Suprapubic skin (tissue), 4 donors: ENCODE results near the gene STK32B.

Experiments used
- CTCF ChIP-seq, 2 donors: fragments of 200-600 bp in 1 of 2; fragments of 450-650 bp in 1 of 2; sonication (generic) in 1 of 2; IDR thresholded peaks; one replicate each; pipeline ENCODE4 v1.5.1; 2016 to 2019; ENCODE audit warnings: antibody characterized with exemption in 2 of 2, mild to moderate bottlenecking in 1 of 2, moderate library complexity in 1 of 2
- EP300 ChIP-seq: sonication (generic); formaldehyde crosslinking; IDR thresholded peaks from one replicate; pipeline ENCODE4 v1.6.1; 2017; ENCODE audit warnings: antibody characterized with exemption
- POLR2A ChIP-seq, 2 donors: fragments of 450-650 bp; IDR thresholded peaks; one replicate each; pipeline ENCODE4 v1.6.1; 2017; ENCODE audit warnings: antibody characterized with exemption in 2 of 2, mild to moderate bottlenecking in 2 of 2, moderate library complexity in 2 of 2
- POLR2AphosphoS5 ChIP-seq, 3 donors: sonication (generic); formaldehyde crosslinking; IDR thresholded peaks; one replicate each; pipeline ENCODE4 v1.6.1; 2017; ENCODE audit warnings: antibody characterized with exemption in 3 of 3

DNA sequence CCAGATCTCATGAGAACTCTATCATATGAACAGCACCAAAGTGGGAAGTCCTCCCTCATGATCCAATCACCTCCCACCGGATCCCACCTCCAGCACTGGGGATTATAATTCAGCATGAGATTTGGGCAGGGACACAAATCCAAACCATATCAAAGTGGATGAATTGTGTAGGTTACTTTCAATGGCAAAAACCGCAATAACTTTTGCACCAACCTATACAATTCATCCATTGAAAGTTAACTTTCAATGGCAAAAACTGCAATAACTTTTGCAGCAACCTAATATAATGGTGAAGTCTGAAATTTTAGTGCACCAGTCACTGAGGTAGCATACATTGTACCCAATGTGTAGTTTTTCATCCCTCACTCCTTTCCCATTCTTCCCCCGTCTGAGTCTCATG lies 16.6 kb downstream of the STK32B start:
- no peak for TF ChIP-seq POLR2A (IDR thresholded peaks at IDR 0.05)
- no peak for TF ChIP-seq CTCF (IDR thresholded peaks at IDR 0.05)
- TF ChIP-seq POLR2AphosphoS5 (IDR thresholded peaks at IDR 0.05) = no peak
- TF ChIP-seq EP300 = no peak
